Measurements from ENCODE around the gene ARNT2. TPM values are rescaled to one million over a fixed set of nuclear protein-coding genes. Genes with fewer than 3 reads are reported as not detected.

ARNT2 gene
- total RNA-seq, 1 donor from 2014 or later, result 0.87 TPM

DNA sequence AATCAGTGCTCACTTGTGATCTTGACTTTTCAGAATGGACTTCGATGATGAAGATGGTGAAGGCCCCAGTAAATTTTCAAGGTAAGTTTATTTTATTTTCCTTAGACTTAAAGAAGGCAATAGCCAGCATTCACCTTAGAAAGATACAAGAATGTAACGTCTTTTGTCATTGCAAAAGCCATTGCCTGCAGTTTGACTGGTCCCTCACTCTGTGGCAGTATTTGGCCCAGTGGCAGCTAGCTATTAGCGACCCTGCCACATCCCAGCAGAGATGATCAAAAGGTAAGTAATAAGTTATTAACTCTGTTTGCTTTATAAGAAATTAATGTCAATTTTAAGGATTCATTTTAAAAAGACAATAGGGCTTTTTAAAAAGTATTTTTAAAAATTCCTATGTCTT is 53.7 kb downstream of the ARNT2 start:
- TF ChIP-seq, protein P1, sequence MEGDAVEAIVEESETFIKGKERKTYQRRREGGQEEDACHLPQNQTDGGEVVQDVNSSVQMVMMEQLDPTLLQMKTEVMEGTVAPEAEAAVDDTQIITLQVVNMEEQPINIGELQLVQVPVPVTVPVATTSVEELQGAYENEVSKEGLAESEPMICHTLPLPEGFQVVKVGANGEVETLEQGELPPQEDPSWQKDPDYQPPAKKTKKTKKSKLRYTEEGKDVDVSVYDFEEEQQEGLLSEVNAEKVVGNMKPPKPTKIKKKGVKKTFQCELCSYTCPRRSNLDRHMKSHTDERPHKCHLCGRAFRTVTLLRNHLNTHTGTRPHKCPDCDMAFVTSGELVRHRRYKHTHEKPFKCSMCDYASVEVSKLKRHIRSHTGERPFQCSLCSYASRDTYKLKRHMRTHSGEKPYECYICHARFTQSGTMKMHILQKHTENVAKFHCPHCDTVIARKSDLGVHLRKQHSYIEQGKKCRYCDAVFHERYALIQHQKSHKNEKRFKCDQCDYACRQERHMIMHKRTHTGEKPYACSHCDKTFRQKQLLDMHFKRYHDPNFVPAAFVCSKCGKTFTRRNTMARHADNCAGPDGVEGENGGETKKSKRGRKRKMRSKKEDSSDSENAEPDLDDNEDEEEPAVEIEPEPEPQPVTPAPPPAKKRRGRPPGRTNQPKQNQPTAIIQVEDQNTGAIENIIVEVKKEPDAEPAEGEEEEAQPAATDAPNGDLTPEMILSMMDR (IDR thresholded peaks at IDR 0.05; ENCODE audit: unreplicated experiment), result no peak
- Mint-ChIP-seq H3K36me3 (ENCODE audit: low read depth, unreplicated experiment) (no peaks in the 10 kb centered on the region), H3K27ac (ENCODE audit: unreplicated experiment) (no peak overlapping the region), H3K4me3 (ENCODE audit: unreplicated experiment) (no peak overlapping the region), H3K27me3 (ENCODE audit: unreplicated experiment) (no peaks in the 10 kb centered on the region), H3K4me1 (ENCODE audit: unreplicated experiment) (peaks cover 10% of the 10 kb centered on the region), H3K9me3 (ENCODE audit: unreplicated experiment) (no peaks in the 10 kb centered on the region)
- no peak for DNase-seq (ENCODE audit: low spot score)

DNA sequence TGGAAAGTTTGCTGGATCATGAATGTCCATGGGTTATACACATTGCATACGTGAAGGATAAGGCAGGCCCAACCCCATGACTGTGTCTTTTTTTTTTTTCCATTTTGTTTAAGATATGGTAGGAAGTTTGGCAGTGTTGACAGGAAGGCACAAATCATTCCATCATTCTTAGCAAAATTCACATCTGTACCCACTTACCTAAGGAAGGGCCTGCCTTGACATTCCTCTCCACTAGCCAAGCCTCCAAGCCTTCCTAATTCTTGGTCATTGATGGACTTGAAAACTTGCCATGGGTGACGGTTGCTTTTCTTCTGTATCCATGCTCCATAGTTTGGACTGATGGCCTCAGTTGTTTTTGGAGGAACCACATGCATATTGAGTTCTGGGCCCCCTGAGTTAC is 54.4 kb downstream of the ARNT2 start:
- DNase-seq (ENCODE audit: low spot score), result no peak
- H3K27me3 Mint-ChIP-seq (ENCODE audit: unreplicated experiment), result no peaks in the 10 kb centered on the region
- peaks cover 10% of the 10 kb centered on the region for H3K4me1 Mint-ChIP-seq (ENCODE audit: unreplicated experiment)
- no peak overlapping the region for H3K27ac Mint-ChIP-seq (ENCODE audit: unreplicated experiment)
- TF ChIP-seq, protein P1 (IDR thresholded peaks at IDR 0.05; ENCODE audit: unreplicated experiment), result no peak
- H3K36me3 Mint-ChIP-seq (ENCODE audit: low read depth, unreplicated experiment), result no peaks in the 10 kb centered on the region
- no peaks in the 10 kb centered on the region for H3K9me3 Mint-ChIP-seq (ENCODE audit: unreplicated experiment)
- no peak overlapping the region for H3K4me3 Mint-ChIP-seq (ENCODE audit: unreplicated experiment)

DNA sequence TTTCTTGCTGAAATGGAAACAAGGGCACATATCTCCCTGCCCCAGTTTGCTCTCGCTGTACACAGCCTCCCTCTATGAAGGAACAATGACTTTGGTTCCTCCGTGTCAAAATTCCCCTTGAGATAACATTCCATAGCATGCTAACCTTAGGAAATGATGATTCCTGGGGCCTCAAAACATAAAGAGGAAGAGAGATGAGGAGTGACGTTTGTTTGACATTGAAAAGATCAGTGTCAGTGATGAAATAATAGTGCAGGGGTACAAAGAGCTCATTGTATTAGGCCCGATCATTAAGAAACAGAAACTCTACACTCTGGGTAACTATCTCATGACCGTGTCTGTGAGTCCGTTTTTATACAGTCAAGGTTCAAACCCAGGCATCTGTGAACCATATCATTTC is 55.2 kb downstream of the ARNT2 start:
- H3K27ac Mint-ChIP-seq (ENCODE audit: unreplicated experiment), result no peak overlapping the region
- TF ChIP-seq, protein P1 (IDR thresholded peaks at IDR 0.05; ENCODE audit: unreplicated experiment), result no peak
- no peak overlapping the region for H3K4me3 Mint-ChIP-seq (ENCODE audit: unreplicated experiment)
- H3K36me3 Mint-ChIP-seq (ENCODE audit: low read depth, unreplicated experiment), result no peaks in the 10 kb centered on the region
- no peak for DNase-seq (ENCODE audit: low spot score)
- peaks cover 10% of the 10 kb centered on the region for H3K4me1 Mint-ChIP-seq (ENCODE audit: unreplicated experiment)
- no peaks in the 10 kb centered on the region for H3K27me3 Mint-ChIP-seq (ENCODE audit: unreplicated experiment)
- H3K9me3 Mint-ChIP-seq (ENCODE audit: unreplicated experiment), result no peaks in the 10 kb centered on the region

DNA sequence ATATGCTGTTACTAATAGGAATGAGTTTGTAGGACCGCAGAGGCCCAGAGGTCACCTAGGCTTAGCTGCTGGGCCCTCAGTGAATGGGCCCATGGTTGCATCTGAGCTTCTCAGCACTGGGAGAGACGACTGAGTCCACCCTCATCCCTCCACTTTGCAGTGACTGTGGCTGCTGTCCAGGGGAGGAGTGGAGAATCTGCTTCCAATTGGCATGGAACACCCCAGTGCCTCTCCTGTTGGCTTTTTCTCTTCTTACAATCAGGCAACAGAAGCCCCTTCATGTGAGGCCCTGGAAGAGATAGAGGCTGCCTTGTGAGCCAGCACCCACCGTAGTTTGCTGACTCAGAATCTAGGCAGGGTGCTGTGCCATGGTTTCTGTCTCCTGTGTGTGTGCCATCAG is 55.6 kb downstream of the ARNT2 start:
- Mint-ChIP-seq H3K27ac (ENCODE audit: unreplicated experiment) (no peak overlapping the region), H3K4me3 (ENCODE audit: unreplicated experiment) (no peak overlapping the region), H3K4me1 (ENCODE audit: unreplicated experiment) (peaks cover 10% of the 10 kb centered on the region), H3K27me3 (ENCODE audit: unreplicated experiment) (no peaks in the 10 kb centered on the region), H3K36me3 (ENCODE audit: low read depth, unreplicated experiment) (no peaks in the 10 kb centered on the region), H3K9me3 (ENCODE audit: unreplicated experiment) (no peaks in the 10 kb centered on the region)
- no peak for DNase-seq (ENCODE audit: low spot score)
- TF ChIP-seq, protein P1 (IDR thresholded peaks at IDR 0.05; ENCODE audit: unreplicated experiment), result no peak

DNA sequence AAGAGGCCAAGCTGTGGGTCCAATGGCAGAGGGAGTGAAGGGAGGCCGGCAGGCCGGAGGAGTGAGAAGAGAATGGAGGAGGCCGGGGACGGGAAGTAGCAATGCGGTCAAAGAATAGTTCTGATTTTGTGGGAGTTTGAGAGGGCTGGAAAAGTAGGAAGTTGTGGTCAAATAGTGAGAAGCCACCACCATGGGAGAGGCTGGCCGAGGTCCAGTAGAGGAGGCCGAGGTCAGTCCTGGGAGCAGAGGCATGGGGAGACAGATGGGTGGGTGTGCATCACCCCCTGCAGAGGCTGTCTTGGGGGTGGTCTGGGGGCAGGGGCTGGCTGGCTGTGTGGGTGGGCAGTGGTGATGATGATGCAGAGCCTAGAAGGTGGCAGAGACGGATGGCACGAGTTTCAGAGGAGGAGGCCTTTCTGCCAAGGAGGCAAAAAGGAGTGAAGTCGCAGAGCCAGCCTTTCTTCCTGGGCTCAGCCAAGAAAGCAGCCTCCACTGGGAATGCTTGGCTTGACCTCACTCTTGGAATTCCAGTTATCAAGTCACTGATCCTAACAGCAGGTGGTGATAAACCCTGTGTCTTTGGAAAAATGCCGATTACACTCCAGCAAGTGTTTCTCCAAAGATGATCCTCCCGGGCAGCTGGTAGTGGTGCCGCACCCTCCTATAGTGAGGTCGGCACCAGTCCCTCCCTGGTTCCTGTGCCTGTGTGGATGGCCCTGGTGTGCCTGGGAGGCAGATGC is 57.3 kb downstream of the ARNT2 start:
- peaks cover 10% of the 10 kb centered on the region for H3K4me1 Mint-ChIP-seq (ENCODE audit: unreplicated experiment)
- H3K27ac Mint-ChIP-seq (ENCODE audit: unreplicated experiment), result no peak overlapping the region
- no peaks in the 10 kb centered on the region for H3K27me3 Mint-ChIP-seq (ENCODE audit: unreplicated experiment)
- H3K4me3 Mint-ChIP-seq (ENCODE audit: unreplicated experiment), result no peak overlapping the region
- no peaks in the 10 kb centered on the region for H3K9me3 Mint-ChIP-seq (ENCODE audit: unreplicated experiment)
- no peak for DNase-seq (ENCODE audit: low spot score)
- TF ChIP-seq, protein P1 (IDR thresholded peaks at IDR 0.05; ENCODE audit: unreplicated experiment), result no peak
- no peaks in the 10 kb centered on the region for H3K36me3 Mint-ChIP-seq (ENCODE audit: low read depth, unreplicated experiment)

Data from endothelial cell (in vitro differentiated cells).